A549 (cell line): ENCODE results near the gene YTHDC2. TPM values are rescaled to one million over a fixed set of nuclear protein-coding genes. Genes with fewer than 3 reads are reported as not detected.

ENCODE experiments used
- ATAC-seq, 2 experiments: fragments of 200-7000 bp in 1 of 2; fragments of >200 bp in 1 of 2; cut with Nextera tagmentation in 1 of 2; cut with Tn5 transposase in 1 of 2; 3 replicates each; pipeline versions ENCODE4 v1.8.0 to v1.9.1; 2018 to 2020; ENCODE audit warnings: mild to moderate bottlenecking in 1 of 2, moderate library complexity in 1 of 2
- CTCF ChIA-PET: fragments of 300-600 bp; sonication (Branson Sonifier 250); formaldehyde crosslinking; extraction: SDS; loops from one replicate; lab custom pipeline; 2021; ENCODE audit warnings: antibody characterized with exemption, inconsistent platforms; lab: Yijun Ruan, JAX
- POLR2A ChIA-PET: fragments of 350-600 bp; formaldehyde crosslinking; extraction: SDS; loops from one replicate; lab custom pipeline; 2021; ENCODE audit warnings: antibody characterized with exemption, inconsistent platforms; lab: Yijun Ruan, JAX
- DNase-seq, 2 experiments: peaks; one replicate each; pipeline versions ENCODE4 v3.0.0 to v3.0.0-alpha.2; 2011 to 2016; ENCODE audit warnings: low read depth in 1 of 2, low spot score in 1 of 2
- FAIRE-seq: peaks from 2 replicates; lab custom pipeline; 2011; peaks lifted over from hg19 to GRCh38; lab: Jason Lieb, UNC
- H3K27ac ChIP-seq, 2 experiments: fragments of >200 bp; sonication (Bioruptor Twin); formaldehyde crosslinking; 3 replicates each; pipeline ENCODE4 v1.5.1; 2016 to 2017
- H3K4me1 ChIP-seq: fragments of >200 bp; sonication (Bioruptor Twin); formaldehyde crosslinking; 3 replicates; pipeline ENCODE4 v1.6.1; 2016
- H3K4me2 ChIP-seq: fragments of >200 bp; sonication (Bioruptor Twin); formaldehyde crosslinking; 3 replicates; pipeline ENCODE4 v1.6.1; 2016
- H3K4me3 ChIP-seq: fragments of >200 bp; sonication (Bioruptor Twin); formaldehyde crosslinking; 3 replicates; pipeline ENCODE4 v1.5.1; 2016
- H3K9me3 ChIP-seq: fragments of >200 bp; sonication (Bioruptor Twin); formaldehyde crosslinking; 3 replicates; pipeline ENCODE4 v1.6.1; 2016
- CBX8 ChIP-seq: fragments of 200-600 bp; sonication (generic); IDR thresholded peaks from 2 replicates; pipeline ENCODE4 v1.6.1; 2016
- CEBPB ChIP-seq, 2 experiments: fragments of >200 bp in 1 of 2; sonication (Bioruptor Twin) in 1 of 2; formaldehyde crosslinking in 1 of 2; IDR thresholded peaks; 2 replicates each; pipeline ENCODE4 v1.6.1; 2012 to 2016
- CHD4 ChIP-seq: fragments of 200-600 bp; sonication (generic); IDR thresholded peaks from 2 replicates; pipeline ENCODE4 v1.6.1; 2016; ENCODE audit warnings: antibody characterized with exemption, mild to moderate bottlenecking, borderline replicate concordance
- FOSL2 ChIP-seq, 2 experiments: fragments of 450-650 bp in 1 of 2; fragments of >200 bp in 1 of 2; sonication (Bioruptor Twin) in 1 of 2; formaldehyde crosslinking; IDR thresholded peaks; 2 replicates each; pipeline versions ENCODE4 v1.5.0 to v1.6.1; 2016 to 2020; ENCODE audit warnings: mild to moderate bottlenecking in 1 of 2, moderate library complexity in 1 of 2
- HDAC2 ChIP-seq: fragments of 200-600 bp; sonication (generic); IDR thresholded peaks from 2 replicates; pipeline ENCODE4 v1.6.1; 2016
- JUN ChIP-seq, 2 experiments: fragments of >200 bp; sonication (Bioruptor Twin); formaldehyde crosslinking; IDR thresholded peaks; 2 replicates in 1 of 2; 3 replicates in 1 of 2; pipeline ENCODE4 v1.6.1; 2016 to 2017
- KDM1A ChIP-seq: fragments of 200-600 bp; sonication (generic); IDR thresholded peaks from 2 replicates; pipeline ENCODE4 v1.6.1; 2016; ENCODE audit warnings: low read depth, mild to moderate bottlenecking
- KDM5A ChIP-seq: fragments of 200-600 bp; sonication (generic); IDR thresholded peaks from 2 replicates; pipeline ENCODE4 v1.6.1; 2016; ENCODE audit warnings: antibody characterized with exemption, mild to moderate bottlenecking
- MAZ ChIP-seq: fragments of 150-350 bp; IDR thresholded peaks from 2 replicates; pipeline ENCODE4 v1.6.1; 2014; ENCODE audit warnings: antibody characterized with exemption, low read depth, low read length, borderline replicate concordance
- NFE2L2 ChIP-seq: fragments of 150-350 bp; conservative IDR thresholded peaks from 2 replicates; pipeline ENCODE4 v1.6.1; 2014; ENCODE audit warnings: low read length
- PHF8 ChIP-seq: fragments of 200-600 bp; sonication (generic); IDR thresholded peaks from 2 replicates; pipeline ENCODE4 v1.6.1; 2016; ENCODE audit warnings: low read depth, mild to moderate bottlenecking, antibody characterized with exemption, moderate library complexity, borderline replicate concordance
- POLR2A ChIP-seq: IDR thresholded peaks from 2 replicates; pipeline ENCODE4 v1.6.1; 2012; ENCODE audit warnings: mild to moderate bottlenecking, low read length
- POLR2AphosphoS2 ChIP-seq: conservative IDR thresholded peaks from 2 replicates; pipeline ENCODE4 v1.6.1; 2012; ENCODE audit warnings: low read length, improper control_type of control experiment, inconsistent platforms
- RAD21 ChIP-seq, 2 experiments: fragments of >200 bp in 1 of 2; sonication (Bioruptor Twin) in 1 of 2; formaldehyde crosslinking in 1 of 2; IDR thresholded peaks in 1 of 2; conservative IDR thresholded peaks in 1 of 2; 2 replicates in 1 of 2; 3 replicates in 1 of 2; pipeline ENCODE4 v1.6.1; 2012 to 2018; ENCODE audit warnings: inconsistent platforms in 1 of 2
- RCOR1 ChIP-seq: fragments of 150-350 bp; IDR thresholded peaks from 2 replicates; pipeline ENCODE4 v1.6.1; 2014; ENCODE audit warnings: antibody characterized with exemption, low read length, low read depth
- RFX5 ChIP-seq: fragments of 450-650 bp; IDR thresholded peaks from 2 replicates; pipeline ENCODE4 v1.7.1; 2014; ENCODE audit warnings: antibody characterized with exemption, mild to moderate bottlenecking, moderate library complexity
- SMC3 ChIP-seq: fragments of >200 bp; sonication (Bioruptor Twin); formaldehyde crosslinking; IDR thresholded peaks from 3 replicates; pipeline ENCODE4 v1.6.1; 2018; ENCODE audit warnings: inconsistent platforms
- SREBF2 ChIP-seq: fragments of 450-650 bp; IDR thresholded peaks from 2 replicates; pipeline ENCODE4 v1.6.1; 2014; ENCODE audit warnings: mild to moderate bottlenecking, moderate library complexity
- ZC3H11A ChIP-seq: fragments of 450-650 bp; IDR thresholded peaks from 2 replicates; pipeline ENCODE4 v1.6.1; 2014; ENCODE audit warnings: antibody characterized with exemption, mild to moderate bottlenecking
- ZSCAN20 ChIP-seq: fragments of 250-450 bp; sonication (Bioruptor Pico); IDR thresholded peaks from 2 replicates; pipeline ENCODE4 v1.8.0; 2022; ENCODE audit warnings: mild to moderate bottlenecking, moderate library complexity
- WGBS: methylation state at CpG from one replicate; pipeline ENCODE4 v1.1.6; 2017; ENCODE audit errors: missing lambda C conversion rate; 5-methylcytosine and 5-hydroxymethylcytosine counted together
- polyA minus RNA-seq: library from RNA; depleted of rRNA, polyadenylated mRNA; stranded (reverse); fragments of >200 nt; gene quantifications from 2 replicates; pipeline ENCODE4 v1.2.3, GENCODE V29; 2011; rRNA and poly(A)+ RNA removed
- polyA plus RNA-seq, 4 experiments: library from polyadenylated mRNA; depleted of rRNA in 3 of 4; stranded (reverse); fragments of >200 nt; fragmentation: RNase III in 1 of 4; extraction: RNeasy Plus Mini Kit Qiagen cat#74134 plus additional on column Dnase treatment in 1 of 4; gene quantifications; 2 replicates in 3 of 4; 3 replicates in 1 of 4; pipeline ENCODE4 v1.2.3, GENCODE V29; 2011 to 2017
- TF ChIP-seq, protein P1 (sequence below): fragments of 450-650 bp; IDR thresholded peaks from 2 replicates; pipeline ENCODE4 v1.6.1; 2014; ENCODE audit warnings: antibody characterized with exemption
- TF ChIP-seq, protein P2 (sequence below): fragments of 250-450 bp; sonication (Bioruptor Pico); IDR thresholded peaks from 2 replicates; pipeline ENCODE4 v1.5.0; 2020; ENCODE audit warnings: low read depth, mild to moderate bottlenecking, moderate library complexity
- TF ChIP-seq, protein P3 (sequence below): fragments of >200 bp; sonication (Bioruptor Twin); formaldehyde crosslinking; IDR thresholded peaks from 3 replicates; pipeline ENCODE4 v1.6.1; 2016
- TF ChIP-seq, protein P4 (sequence below): fragments of >200 bp; sonication (Bioruptor Twin); formaldehyde crosslinking; IDR thresholded peaks from 2 replicates; pipeline ENCODE4 v1.6.1; 2016
- TF ChIP-seq, protein P5 (sequence below): IDR thresholded peaks from 2 replicates; pipeline ENCODE4 v1.6.1; 2012; ENCODE audit warnings: low read depth, borderline replicate concordance
- TF ChIP-seq, protein P6 (sequence below): IDR thresholded peaks from 2 replicates; pipeline ENCODE4 v1.6.1; 2012
- TF ChIP-seq, protein P7 (sequence below): fragments of >200 bp; sonication (Bioruptor Twin); formaldehyde crosslinking; IDR thresholded peaks from 3 replicates; pipeline ENCODE4 v1.5.1; 2016
- TF ChIP-seq, protein P8 (sequence below): fragments of 200-600 bp; sonication (generic); IDR thresholded peaks from 2 replicates; pipeline ENCODE4 v1.6.1; 2016; ENCODE audit warnings: antibody characterized with exemption, mild to moderate bottlenecking, moderate library complexity

The YTHDC2 gene
- polyA plus RNA-seq (2011; rRNA removed) (16.5 and 19.0 TPM in 2 replicates), polyA plus RNA-seq (2017; fragmentation: RNase III; extraction: RNeasy Plus Mini Kit Qiagen cat#74134 plus additional on column Dnase treatment) (15.6 to 17.2 TPM (median 16.4 TPM) in 3 replicates), polyA minus RNA-seq (11.0 and 14.8 TPM in 2 replicates)
- 3.0 and 3.8 TPM in 2 replicates for polyA plus RNA-seq (2012; cell fraction: cytosol; rRNA removed)
- polyA plus RNA-seq (2012; cell fraction: nucleus; rRNA removed) = 4.7 and 7.1 TPM in 2 replicates

DNA sequence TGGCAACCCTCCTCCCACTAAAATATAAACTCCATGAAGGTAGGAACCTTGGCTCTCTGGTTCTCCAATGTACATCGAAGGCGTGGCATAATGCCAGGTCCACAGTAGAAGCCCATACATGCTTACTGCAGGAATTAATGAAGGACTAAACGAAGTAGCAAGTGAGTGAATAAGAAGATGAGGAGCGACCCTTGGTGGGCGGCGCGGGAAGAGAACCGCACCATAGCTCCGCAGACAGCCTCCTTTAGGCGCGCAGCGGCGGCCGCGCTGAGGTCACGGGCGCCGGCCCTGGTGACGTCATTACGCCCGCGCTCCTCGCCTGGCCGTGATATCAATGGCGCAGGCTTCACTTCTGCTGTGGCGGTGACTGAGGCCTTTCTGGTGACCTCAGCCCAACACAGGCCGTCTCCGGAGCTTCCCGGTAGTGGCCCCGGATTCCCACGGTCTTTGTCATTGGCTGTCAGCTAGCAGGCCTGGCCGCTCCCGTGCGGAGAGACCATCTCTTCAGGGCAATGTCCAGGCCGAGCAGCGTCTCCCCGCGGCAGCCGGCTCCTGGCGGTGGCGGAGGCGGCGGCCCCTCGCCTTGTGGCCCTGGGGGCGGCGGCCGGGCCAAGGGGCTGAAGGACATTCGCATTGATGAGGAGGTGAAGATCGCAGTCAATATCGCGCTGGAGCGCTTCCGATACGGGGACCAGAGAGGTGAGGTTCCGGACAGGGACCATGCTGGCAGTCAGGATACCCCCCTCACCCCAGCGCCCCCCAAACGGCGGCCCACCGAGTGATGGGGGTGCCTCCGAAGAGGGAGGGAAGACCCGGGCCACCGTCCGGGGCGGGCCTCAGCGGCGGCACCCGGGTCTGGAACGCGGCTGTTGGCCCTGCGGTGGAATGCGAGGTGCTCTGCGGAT lies at the start of gene YTHDC2:
Gene YTHDC2 (plus strand): TSS at position 311 of the 905 bp plus-strand sequence. CDS start 202 bp downstream, at position 513.
- CTCF ChIA-PET = interaction anchor here (0.8 to 2.3 kb wide), 10 partner anchors 9 to 527 kb away, joined by 3 to 16 read pairs (median 4); no protein-coding TSS in a partner anchor
- H3K4me1 ChIP-seq = peaks cover 13% of the 10 kb centered on the region; the same call in 2 of the 3 replicates
- H3K27ac ChIP-seq = peak within 1 kb of the TSS; percentile 89 to 94
- H3K4me2 ChIP-seq = peak within 1 kb of the TSS; percentile 77
- peak within 1 kb of the TSS; percentile 77 for H3K4me3 ChIP-seq
- no peaks in the 10 kb centered on the region for H3K9me3 ChIP-seq
- TF ChIP-seq POLR2AphosphoS2 (no peak), JUN (IDR thresholded peaks at IDR 0.05) (peak; percentile 74 to 85; a peak in 4 of 5 replicates), RCOR1 (no peak), CEBPB (IDR thresholded peaks at IDR 0.05) (no peak), MAZ (no peak), FOSL2 (IDR thresholded peaks at IDR 0.05) (no peak), FOSL2 (CRISPR knock-in tag; IDR thresholded peaks at IDR 0.05) (peak; percentile 86), RAD21 (conservative IDR thresholded peaks at IDR 0.05 in 1 of 2, IDR thresholded peaks at IDR 0.05 in 1 of 2) (peak; percentile 39 to 51; a peak in 3 of 5 replicates), CBX8 (no peak), HDAC2 (no peak), CHD4 (peak; percentile 64; the same call in 1 of the 2 replicates), ZSCAN20 (CRISPR knock-in tag) (no peak), SMC3 (no peak; the same call in 2 of the 3 replicates), RFX5 (peak; percentile 72), POLR2A (peak; percentile 92), PHF8 (peak; percentile 84), ZC3H11A (no peak), SREBF2 (no peak), KDM1A (no peak; the same call in 1 of the 2 replicates), NFE2L2 (no peak), KDM5A (peak; percentile 19; the same call in 1 of the 2 replicates)
- TF ChIP-seq, protein P1, sequence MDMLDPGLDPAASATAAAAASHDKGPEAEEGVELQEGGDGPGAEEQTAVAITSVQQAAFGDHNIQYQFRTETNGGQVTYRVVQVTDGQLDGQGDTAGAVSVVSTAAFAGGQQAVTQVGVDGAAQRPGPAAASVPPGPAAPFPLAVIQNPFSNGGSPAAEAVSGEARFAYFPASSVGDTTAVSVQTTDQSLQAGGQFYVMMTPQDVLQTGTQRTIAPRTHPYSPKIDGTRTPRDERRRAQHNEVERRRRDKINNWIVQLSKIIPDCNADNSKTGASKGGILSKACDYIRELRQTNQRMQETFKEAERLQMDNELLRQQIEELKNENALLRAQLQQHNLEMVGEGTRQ = peak; percentile 33
- TF ChIP-seq, protein P2, sequence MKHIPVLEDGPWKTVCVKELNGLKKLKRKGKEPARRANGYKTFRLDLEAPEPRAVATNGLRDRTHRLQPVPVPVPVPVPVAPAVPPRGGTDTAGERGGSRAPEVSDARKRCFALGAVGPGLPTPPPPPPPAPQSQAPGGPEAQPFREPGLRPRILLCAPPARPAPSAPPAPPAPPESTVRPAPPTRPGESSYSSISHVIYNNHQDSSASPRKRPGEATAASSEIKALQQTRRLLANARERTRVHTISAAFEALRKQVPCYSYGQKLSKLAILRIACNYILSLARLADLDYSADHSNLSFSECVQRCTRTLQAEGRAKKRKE (CRISPR knock-in tag) = no peak
- TF ChIP-seq, protein P3, sequence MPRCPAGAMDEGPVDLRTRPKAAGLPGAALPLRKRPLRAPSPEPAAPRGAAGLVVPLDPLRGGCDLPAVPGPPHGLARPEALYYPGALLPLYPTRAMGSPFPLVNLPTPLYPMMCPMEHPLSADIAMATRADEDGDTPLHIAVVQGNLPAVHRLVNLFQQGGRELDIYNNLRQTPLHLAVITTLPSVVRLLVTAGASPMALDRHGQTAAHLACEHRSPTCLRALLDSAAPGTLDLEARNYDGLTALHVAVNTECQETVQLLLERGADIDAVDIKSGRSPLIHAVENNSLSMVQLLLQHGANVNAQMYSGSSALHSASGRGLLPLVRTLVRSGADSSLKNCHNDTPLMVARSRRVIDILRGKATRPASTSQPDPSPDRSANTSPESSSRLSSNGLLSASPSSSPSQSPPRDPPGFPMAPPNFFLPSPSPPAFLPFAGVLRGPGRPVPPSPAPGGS = peak; percentile 76; the same call in 1 of the 3 replicates
- TF ChIP-seq, protein P4, sequence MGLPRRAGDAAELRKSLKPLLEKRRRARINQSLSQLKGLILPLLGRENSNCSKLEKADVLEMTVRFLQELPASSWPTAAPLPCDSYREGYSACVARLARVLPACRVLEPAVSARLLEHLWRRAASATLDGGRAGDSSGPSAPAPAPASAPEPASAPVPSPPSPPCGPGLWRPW = no peak
- TF ChIP-seq, protein P5, sequence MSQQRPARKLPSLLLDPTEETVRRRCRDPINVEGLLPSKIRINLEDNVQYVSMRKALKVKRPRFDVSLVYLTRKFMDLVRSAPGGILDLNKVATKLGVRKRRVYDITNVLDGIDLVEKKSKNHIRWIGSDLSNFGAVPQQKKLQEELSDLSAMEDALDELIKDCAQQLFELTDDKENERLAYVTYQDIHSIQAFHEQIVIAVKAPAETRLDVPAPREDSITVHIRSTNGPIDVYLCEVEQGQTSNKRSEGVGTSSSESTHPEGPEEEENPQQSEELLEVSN = peak; percentile 87
- TF ChIP-seq, protein P6, sequence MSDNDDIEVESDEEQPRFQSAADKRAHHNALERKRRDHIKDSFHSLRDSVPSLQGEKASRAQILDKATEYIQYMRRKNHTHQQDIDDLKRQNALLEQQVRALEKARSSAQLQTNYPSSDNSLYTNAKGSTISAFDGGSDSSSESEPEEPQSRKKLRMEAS = peak; percentile 74
- TF ChIP-seq, protein P7, sequence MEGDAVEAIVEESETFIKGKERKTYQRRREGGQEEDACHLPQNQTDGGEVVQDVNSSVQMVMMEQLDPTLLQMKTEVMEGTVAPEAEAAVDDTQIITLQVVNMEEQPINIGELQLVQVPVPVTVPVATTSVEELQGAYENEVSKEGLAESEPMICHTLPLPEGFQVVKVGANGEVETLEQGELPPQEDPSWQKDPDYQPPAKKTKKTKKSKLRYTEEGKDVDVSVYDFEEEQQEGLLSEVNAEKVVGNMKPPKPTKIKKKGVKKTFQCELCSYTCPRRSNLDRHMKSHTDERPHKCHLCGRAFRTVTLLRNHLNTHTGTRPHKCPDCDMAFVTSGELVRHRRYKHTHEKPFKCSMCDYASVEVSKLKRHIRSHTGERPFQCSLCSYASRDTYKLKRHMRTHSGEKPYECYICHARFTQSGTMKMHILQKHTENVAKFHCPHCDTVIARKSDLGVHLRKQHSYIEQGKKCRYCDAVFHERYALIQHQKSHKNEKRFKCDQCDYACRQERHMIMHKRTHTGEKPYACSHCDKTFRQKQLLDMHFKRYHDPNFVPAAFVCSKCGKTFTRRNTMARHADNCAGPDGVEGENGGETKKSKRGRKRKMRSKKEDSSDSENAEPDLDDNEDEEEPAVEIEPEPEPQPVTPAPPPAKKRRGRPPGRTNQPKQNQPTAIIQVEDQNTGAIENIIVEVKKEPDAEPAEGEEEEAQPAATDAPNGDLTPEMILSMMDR = peak; percentile 41
- TF ChIP-seq, protein P8, sequence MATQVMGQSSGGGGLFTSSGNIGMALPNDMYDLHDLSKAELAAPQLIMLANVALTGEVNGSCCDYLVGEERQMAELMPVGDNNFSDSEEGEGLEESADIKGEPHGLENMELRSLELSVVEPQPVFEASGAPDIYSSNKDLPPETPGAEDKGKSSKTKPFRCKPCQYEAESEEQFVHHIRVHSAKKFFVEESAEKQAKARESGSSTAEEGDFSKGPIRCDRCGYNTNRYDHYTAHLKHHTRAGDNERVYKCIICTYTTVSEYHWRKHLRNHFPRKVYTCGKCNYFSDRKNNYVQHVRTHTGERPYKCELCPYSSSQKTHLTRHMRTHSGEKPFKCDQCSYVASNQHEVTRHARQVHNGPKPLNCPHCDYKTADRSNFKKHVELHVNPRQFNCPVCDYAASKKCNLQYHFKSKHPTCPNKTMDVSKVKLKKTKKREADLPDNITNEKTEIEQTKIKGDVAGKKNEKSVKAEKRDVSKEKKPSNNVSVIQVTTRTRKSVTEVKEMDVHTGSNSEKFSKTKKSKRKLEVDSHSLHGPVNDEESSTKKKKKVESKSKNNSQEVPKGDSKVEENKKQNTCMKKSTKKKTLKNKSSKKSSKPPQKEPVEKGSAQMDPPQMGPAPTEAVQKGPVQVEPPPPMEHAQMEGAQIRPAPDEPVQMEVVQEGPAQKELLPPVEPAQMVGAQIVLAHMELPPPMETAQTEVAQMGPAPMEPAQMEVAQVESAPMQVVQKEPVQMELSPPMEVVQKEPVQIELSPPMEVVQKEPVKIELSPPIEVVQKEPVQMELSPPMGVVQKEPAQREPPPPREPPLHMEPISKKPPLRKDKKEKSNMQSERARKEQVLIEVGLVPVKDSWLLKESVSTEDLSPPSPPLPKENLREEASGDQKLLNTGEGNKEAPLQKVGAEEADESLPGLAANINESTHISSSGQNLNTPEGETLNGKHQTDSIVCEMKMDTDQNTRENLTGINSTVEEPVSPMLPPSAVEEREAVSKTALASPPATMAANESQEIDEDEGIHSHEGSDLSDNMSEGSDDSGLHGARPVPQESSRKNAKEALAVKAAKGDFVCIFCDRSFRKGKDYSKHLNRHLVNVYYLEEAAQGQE = no peak
- POLR2A ChIA-PET = interaction anchor here (0.5 to 1.8 kb wide), 4 partner anchors 9 to 518 kb away, joined by 3 to 6 read pairs (median 3); partner anchors contain the start of gene MCC
- peak; percentile 98 to 99 for ATAC-seq
- WGBS = 1% methylated on average over 62 of the region's 72 CpGs
- no peak for FAIRE-seq
- DNase-seq = peak; percentile 51 to 87
